ENCODE measurements around the gene POLR2E. TPM values are rescaled to one million over a fixed set of nuclear protein-coding genes. Genes with fewer than 3 reads are reported as not detected.

The POLR2E gene
- polyA plus RNA-seq, 1 donor, result 130 TPM

GRCh38 chr19:1042689-1043511 is 52.3 kb downstream of the POLR2E start:
- peaks cover 4% of the 10 kb centered on the region for H3K27me3 ChIP-seq (ENCODE audit: control insufficient read depth, insufficient read depth, low read length)
- H3K27ac ChIP-seq (ENCODE audit: low read length), result no peak overlapping the region
- H3K4me1 ChIP-seq (ENCODE audit: control insufficient read depth, insufficient read depth, low read length), result peaks cover 22% of the 10 kb centered on the region
- H3K36me3 ChIP-seq (ENCODE audit: control insufficient read depth, insufficient read depth, low read length), result no peaks in the 10 kb centered on the region
- WGBS (ENCODE audit: insufficient coverage, low lambda C conversion rate), result no CpG with 5 or more reads among the region's 23 CpGs
- H3K9me3 ChIP-seq (ENCODE audit: control insufficient read depth, low read depth, low read length), result peaks cover 19% of the 10 kb centered on the region
- H3K4me3 ChIP-seq (ENCODE audit: low read length), result no peak overlapping the region
- no peak for DNase-seq

DNA sequence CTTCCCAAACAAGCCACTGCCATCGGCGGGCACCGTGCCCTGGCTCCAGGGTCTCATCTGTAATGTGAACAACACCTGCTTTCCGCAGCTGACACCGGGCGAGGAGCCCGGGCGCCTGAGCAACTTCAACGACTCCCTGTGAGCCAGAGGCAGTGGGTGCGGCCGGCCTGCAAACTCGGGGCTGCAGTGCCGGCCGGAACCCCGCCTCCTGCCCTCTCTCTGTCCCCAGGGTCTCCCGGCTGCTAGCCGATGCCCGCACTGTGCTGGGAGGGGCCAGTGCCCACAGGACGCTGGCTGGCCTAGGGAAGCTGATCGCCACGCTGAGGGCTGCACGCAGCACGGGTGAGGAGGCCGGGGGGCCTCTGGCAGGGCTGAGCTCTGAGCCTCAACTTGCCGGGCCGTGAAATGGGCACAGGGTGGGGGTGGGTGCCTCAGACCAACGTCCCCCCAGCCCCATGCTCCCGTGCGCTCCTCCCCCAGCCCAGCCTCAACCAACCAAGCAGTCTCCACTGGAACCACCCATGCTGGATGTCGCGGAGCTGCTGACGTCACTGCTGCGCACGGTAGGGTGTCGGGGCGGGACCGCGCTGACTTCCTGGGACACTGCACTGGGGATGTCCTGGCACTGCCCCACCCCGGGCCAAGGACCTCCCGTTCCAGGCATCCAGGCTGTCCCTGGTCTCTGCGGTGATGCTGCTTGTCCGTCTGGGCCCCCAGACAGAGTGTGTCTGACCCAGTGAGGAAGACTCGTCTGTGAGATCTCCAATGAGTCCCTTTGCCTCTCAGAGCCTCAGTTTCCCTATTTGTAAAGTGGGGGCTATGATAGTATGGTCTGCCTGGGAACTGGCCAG is 53.1 kb downstream of the POLR2E start:
- peaks cover 22% of the 10 kb centered on the region for H3K4me1 ChIP-seq (ENCODE audit: control insufficient read depth, insufficient read depth, low read length)
- H3K36me3 ChIP-seq (ENCODE audit: control insufficient read depth, insufficient read depth, low read length), result peaks cover 3% of the 10 kb centered on the region
- H3K4me3 ChIP-seq (ENCODE audit: low read length), result no peak overlapping the region
- DNase-seq, result no peak
- no peak overlapping the region for H3K27ac ChIP-seq (ENCODE audit: low read length)
- H3K27me3 ChIP-seq (ENCODE audit: control insufficient read depth, insufficient read depth, low read length), result peaks cover 4% of the 10 kb centered on the region
- no CpG with 5 or more reads among the region's 43 CpGs for WGBS (ENCODE audit: insufficient coverage, low lambda C conversion rate)
- H3K9me3 ChIP-seq (ENCODE audit: control insufficient read depth, low read depth, low read length), result peaks cover 19% of the 10 kb centered on the region

GRCh38 chr19:1041272-1041834 is 53.8 kb downstream of the POLR2E start:
- H3K4me1 ChIP-seq (ENCODE audit: control insufficient read depth, insufficient read depth, low read length), result peaks cover 22% of the 10 kb centered on the region
- H3K27me3 ChIP-seq (ENCODE audit: control insufficient read depth, insufficient read depth, low read length), result peaks cover 4% of the 10 kb centered on the region
- H3K9me3 ChIP-seq (ENCODE audit: control insufficient read depth, low read depth, low read length), result peaks cover 12% of the 10 kb centered on the region
- H3K27ac ChIP-seq (ENCODE audit: low read length), result no peak overlapping the region
- peaks cover 3% of the 10 kb centered on the region for H3K36me3 ChIP-seq (ENCODE audit: control insufficient read depth, insufficient read depth, low read length)
- 0% methylated on average over 4 of the region's 26 CpGs for WGBS (ENCODE audit: insufficient coverage, low lambda C conversion rate)
- peak overlapping the region; percentile 15 for H3K4me3 ChIP-seq (ENCODE audit: low read length)
- DNase-seq, result no peak

DNA sequence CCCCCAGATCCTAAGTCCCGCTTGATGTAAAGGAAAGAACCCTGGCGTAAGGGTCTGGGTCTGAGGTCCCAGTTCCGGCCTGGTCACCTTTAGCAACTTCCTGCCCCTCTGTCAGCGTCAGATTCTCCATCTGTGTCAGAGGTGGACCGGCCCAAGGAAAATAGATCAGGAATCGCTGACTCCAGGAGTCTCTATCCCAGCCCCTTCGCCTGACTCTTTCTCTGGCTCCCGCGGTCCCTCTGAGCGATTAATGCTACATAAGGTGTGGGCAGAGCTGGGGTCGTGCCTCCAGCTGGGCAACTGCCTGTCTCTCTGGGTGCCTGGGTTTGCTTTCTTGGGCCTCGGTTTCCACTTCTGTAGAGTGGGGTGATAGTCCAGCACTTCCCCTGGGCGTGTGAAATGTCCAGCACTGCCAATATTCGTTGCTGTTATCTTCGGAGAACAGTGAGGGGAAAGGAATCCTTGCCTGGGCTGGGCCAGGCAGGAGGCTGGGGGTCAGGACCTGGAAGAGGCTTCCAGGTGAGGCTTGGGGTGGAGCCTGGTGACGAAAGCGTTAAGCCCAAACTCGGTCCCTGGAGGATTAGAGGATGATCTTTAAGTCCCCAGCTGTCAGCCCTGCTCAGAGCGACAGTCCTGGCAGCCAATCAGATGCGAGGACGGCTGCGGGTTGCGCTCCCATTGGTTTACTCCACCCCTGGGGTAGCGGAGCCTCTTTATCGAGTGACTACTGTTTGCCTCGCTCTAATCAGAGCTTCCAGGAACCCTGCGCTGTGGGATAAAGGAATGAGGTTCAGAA is 54.5 kb downstream of the POLR2E start:
- peak; percentile 69 to 86 for DNase-seq
- Histone ChIP-seq H3K36me3 (ENCODE audit: control insufficient read depth, insufficient read depth, low read length) (peaks cover 7% of the 10 kb centered on the region), H3K4me3 (ENCODE audit: low read length) (peak overlapping the region; percentile 36), H3K9me3 (ENCODE audit: control insufficient read depth, low read depth, low read length) (peaks cover 7% of the 10 kb centered on the region), H3K4me1 (ENCODE audit: control insufficient read depth, insufficient read depth, low read length) (peaks cover 22% of the 10 kb centered on the region), H3K27me3 (ENCODE audit: control insufficient read depth, insufficient read depth, low read length) (peaks cover 4% of the 10 kb centered on the region), H3K27ac (ENCODE audit: low read length) (no peak overlapping the region)
- WGBS (ENCODE audit: insufficient coverage, low lambda C conversion rate), result 0% methylated on average over 2 of the region's 27 CpGs

DNA sequence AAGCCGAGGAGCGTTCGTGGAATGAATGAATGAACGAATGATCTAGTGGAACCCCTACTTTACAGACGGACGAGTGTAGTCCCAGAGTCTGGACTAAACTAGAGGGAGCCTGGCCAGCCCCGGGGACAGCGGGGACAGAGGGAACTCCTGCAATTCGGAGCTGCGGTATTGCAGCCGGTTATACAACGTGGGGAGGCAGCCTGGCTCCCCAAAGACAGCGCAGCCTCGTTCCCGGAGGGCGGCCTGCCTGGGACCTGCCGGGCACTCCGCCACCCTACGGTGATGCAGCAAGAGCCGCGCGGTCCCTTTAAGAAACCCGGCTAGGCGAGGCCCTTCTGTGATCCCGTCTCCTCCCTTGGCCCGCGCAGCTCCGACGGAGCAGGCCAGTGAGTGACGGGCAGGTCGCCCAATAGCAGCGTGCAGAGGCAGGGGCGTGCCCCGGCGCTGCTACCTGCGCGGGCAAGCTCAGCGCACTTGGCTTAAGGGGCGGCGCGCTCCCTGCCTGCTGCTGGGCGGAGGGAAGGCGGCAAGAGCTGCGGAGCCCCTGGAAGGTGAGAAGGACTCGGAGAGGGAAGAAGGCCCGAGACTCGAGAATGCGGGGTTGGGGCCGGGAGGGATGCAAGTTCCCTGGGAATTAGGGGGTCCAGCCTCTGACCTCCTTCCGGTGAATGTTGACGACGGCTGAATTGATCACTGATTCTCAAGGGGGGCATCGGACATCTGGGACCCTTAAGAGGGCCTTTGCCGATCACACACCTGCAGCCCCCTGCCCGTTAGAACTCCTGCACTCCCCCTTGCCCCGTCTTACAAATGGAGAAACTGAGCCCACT is 55.3 kb downstream of the POLR2E start, which contains the start of gene ABCA7:
ABCA7 (plus strand) TSS at position 462 of the 830 bp plus-strand sequence. CDS start 1,255 bp downstream, outside the sequence.
- Histone ChIP-seq H3K27me3 (ENCODE audit: control insufficient read depth, insufficient read depth, low read length) (peaks cover 4% of the 10 kb centered on the region), H3K4me1 (ENCODE audit: control insufficient read depth, insufficient read depth, low read length) (peaks cover 22% of the 10 kb centered on the region), H3K4me3 (ENCODE audit: low read length) (peak within 1 kb of the TSS; percentile 36), H3K9me3 (ENCODE audit: control insufficient read depth, low read depth, low read length) (peaks cover 6% of the 10 kb centered on the region), H3K36me3 (ENCODE audit: control insufficient read depth, insufficient read depth, low read length) (peaks cover 7% of the 10 kb centered on the region), H3K27ac (ENCODE audit: low read length) (no peak within 1 kb of the TSS)
- DNase-seq, result peak; percentile 97 to 99
- no CpG with 5 or more reads among the region's 56 CpGs for WGBS (ENCODE audit: insufficient coverage, low lambda C conversion rate)

DNA sequence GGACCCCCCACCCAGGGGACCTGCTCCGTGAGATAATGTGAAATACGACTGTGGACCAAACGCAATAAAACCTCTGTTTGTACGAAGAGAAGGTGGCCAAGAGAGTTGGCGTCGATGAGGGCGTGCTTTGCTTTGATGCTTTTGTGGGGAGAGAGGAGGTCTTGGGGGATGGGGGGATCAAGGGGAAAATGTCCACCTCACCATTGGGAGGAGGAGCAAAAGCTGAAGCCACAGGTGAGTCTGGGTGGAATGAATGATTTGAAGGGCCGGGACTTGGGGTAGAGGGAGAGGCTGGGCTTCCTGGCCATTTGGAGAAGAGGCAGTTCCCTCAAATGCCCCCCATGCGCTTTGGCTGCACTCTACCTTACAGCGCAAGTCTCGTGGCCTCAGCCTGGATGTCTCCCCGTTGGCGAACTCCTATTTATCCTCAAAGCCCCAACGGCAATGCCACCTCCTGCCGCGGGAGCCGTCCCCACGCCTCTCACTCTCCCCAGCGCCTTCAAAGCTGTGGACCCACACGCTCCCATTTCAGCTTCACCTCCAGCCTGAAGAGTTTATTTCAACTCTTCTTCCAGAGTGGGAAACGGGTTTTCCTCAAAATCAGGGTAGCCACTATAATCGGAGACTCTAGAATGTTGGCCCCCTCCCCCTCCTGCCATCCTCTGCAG is 56.1 kb downstream of the POLR2E start:
- no CpG with 5 or more reads among the region's 22 CpGs for WGBS (ENCODE audit: insufficient coverage, low lambda C conversion rate)
- Histone ChIP-seq H3K9me3 (ENCODE audit: control insufficient read depth, low read depth, low read length) (peaks cover 4% of the 10 kb centered on the region), H3K27me3 (ENCODE audit: control insufficient read depth, insufficient read depth, low read length) (peaks cover 4% of the 10 kb centered on the region), H3K4me1 (ENCODE audit: control insufficient read depth, insufficient read depth, low read length) (peaks cover 22% of the 10 kb centered on the region), H3K4me3 (ENCODE audit: low read length) (no peak overlapping the region), H3K36me3 (ENCODE audit: control insufficient read depth, insufficient read depth, low read length) (peaks cover 7% of the 10 kb centered on the region), H3K27ac (ENCODE audit: low read length) (no peak overlapping the region)
- no peak for DNase-seq

DNA sequence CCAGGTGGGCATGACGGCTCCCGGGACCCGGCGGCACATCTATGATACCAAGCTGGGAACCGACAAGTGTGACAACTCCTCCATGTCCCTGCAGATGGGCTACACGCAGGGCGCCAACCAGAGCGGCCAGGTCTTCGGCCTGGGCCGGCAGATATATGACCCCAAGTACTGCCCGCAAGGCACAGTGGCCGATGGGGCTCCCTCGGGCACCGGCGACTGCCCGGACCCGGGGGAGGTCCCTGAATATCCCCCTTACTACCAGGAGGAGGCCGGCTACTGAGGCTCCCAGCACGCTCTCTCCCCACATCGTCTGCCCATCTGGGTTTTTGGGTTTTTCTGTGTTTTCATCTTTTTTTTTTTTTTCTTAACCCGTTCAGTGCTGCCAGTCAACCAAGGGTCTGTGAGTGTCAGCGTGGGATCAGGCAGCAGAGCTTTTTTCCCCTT is 57.5 kb downstream of the POLR2E start:
- Histone ChIP-seq H3K4me3 (ENCODE audit: low read length) (no peak overlapping the region), H3K27ac (ENCODE audit: low read length) (no peak overlapping the region), H3K9me3 (ENCODE audit: control insufficient read depth, low read depth, low read length) (peaks cover 4% of the 10 kb centered on the region), H3K4me1 (ENCODE audit: control insufficient read depth, insufficient read depth, low read length) (peaks cover 22% of the 10 kb centered on the region), H3K27me3 (ENCODE audit: control insufficient read depth, insufficient read depth, low read length) (peaks cover 4% of the 10 kb centered on the region), H3K36me3 (ENCODE audit: control insufficient read depth, insufficient read depth, low read length) (peaks cover 9% of the 10 kb centered on the region)
- no peak for DNase-seq
- WGBS (ENCODE audit: insufficient coverage, low lambda C conversion rate), result no CpG with 5 or more reads among the region's 22 CpGs

All from large intestine (tissue), 3 donors.